ENCODE results near the gene CADM1. TPM values are rescaled to one million over a fixed set of nuclear protein-coding genes. Genes with fewer than 3 reads are reported as not detected.

Gene CADM1
- total RNA-seq, 1 experiment from 2014 or later: 1.1 TPM

- peaks cover 6% of the 10 kb centered on the region; the same call in 1 of the 2 replicates for H3K9me3 ChIP-seq (ENCODE audit: low read length)
- peaks cover 4% of the 10 kb centered on the region; the same call in 1 of the 2 replicates for H3K27me3 ChIP-seq (ENCODE audit: low read length)
- no peak overlapping the region for H3K9ac ChIP-seq (ENCODE audit: low read length)
- no peaks in the 10 kb centered on the region for H4K20me1 ChIP-seq (ENCODE audit: low read length)
- no peak overlapping the region for H2AFZ ChIP-seq (ENCODE audit: low read length)
- no peak overlapping the region for H3K27ac ChIP-seq (ENCODE audit: low read length)
- H3K4me1 ChIP-seq (ENCODE audit: insufficient read depth, low read length): no peaks in the 10 kb centered on the region
- DNase-seq (no peak), ATAC-seq (no peak)
- no TSS peak for BruUV-seq (replicated peaks)
- CTCF ChIA-PET: no interaction called here
- no peaks in the 10 kb centered on the region for H3K79me2 ChIP-seq (ENCODE audit: low read length)
- H3K4me2 ChIP-seq (ENCODE audit: low read length): no peak overlapping the region
- intact Hi-C loops (cut with micrococcal nuclease): no loop called here
- no peaks in the 10 kb centered on the region for H3K36me3 ChIP-seq (ENCODE audit: low read depth, low read length)
- no peaks in the 10 kb centered on the region for H3K9me2 ChIP-seq (replicated peaks; ENCODE audit: low read length)
- no peaks in the 10 kb centered on the region for H3F3A ChIP-seq (ENCODE audit: low read length, unreplicated experiment)
- H3K4me3 ChIP-seq (ENCODE audit: low read length): no peak overlapping the region
- TF ChIP-seq CTCF (conservative IDR thresholded peaks at IDR 0.05; ENCODE audit: low read depth, low read length) (no peak), EZH2phosphoT487 (IDR thresholded peaks at IDR 0.05; ENCODE audit: borderline replicate concordance, low read length) (no peak), EZH2 (IDR thresholded peaks at IDR 0.05; ENCODE audit: low read length, unreplicated experiment) (no peak)
- POLR2A ChIA-PET (ENCODE audit: unreplicated experiment): no interaction called here
Observed at GRCh38 chr11:115406404-115406803, 97.8 kb downstream of the CADM1 start.

GRCh38 chr11:115398333-115399080, 105.7 kb downstream of the CADM1 start:
- H3F3A ChIP-seq (ENCODE audit: low read length, unreplicated experiment): no peaks in the 10 kb centered on the region
- H3K9me3 ChIP-seq (ENCODE audit: low read length): peaks cover 11% of the 10 kb centered on the region
- TF ChIP-seq EZH2phosphoT487 (IDR thresholded peaks at IDR 0.05; ENCODE audit: borderline replicate concordance, low read length): no peak
- no peak for TF ChIP-seq EZH2 (IDR thresholded peaks at IDR 0.05; ENCODE audit: low read length, unreplicated experiment)
- TF ChIP-seq CTCF (conservative IDR thresholded peaks at IDR 0.05; ENCODE audit: low read depth, low read length): no peak
- no peaks in the 10 kb centered on the region for H3K27me3 ChIP-seq (ENCODE audit: low read length)
- CTCF ChIA-PET: no interaction called here
- H3K4me2 ChIP-seq (ENCODE audit: low read length): no peak overlapping the region
- H3K9ac ChIP-seq (ENCODE audit: low read length): no peak overlapping the region
- no peaks in the 10 kb centered on the region for H3K4me1 ChIP-seq (ENCODE audit: insufficient read depth, low read length)
- no peak for ATAC-seq
- no peak for DNase-seq
- H3K9me2 ChIP-seq (replicated peaks; ENCODE audit: low read length): no peaks in the 10 kb centered on the region
- no peaks in the 10 kb centered on the region for H4K20me1 ChIP-seq (ENCODE audit: low read length)
- no peaks in the 10 kb centered on the region for H3K36me3 ChIP-seq (ENCODE audit: low read depth, low read length)
- no peak overlapping the region for H3K4me3 ChIP-seq (ENCODE audit: low read length)
- BruUV-seq (replicated peaks): no TSS peak
- no peaks in the 10 kb centered on the region for H3K79me2 ChIP-seq (ENCODE audit: low read length)
- POLR2A ChIA-PET (ENCODE audit: unreplicated experiment): no interaction called here
- intact Hi-C loops (cut with micrococcal nuclease): no loop called here
- no peak overlapping the region for H2AFZ ChIP-seq (ENCODE audit: low read length)
- H3K27ac ChIP-seq (ENCODE audit: low read length): no peak overlapping the region

- no TSS peak for BruUV-seq (replicated peaks)
- Histone ChIP-seq H3K36me3 (ENCODE audit: low read depth, low read length) (no peaks in the 10 kb centered on the region), H3K9ac (ENCODE audit: low read length) (no peak overlapping the region), H3K9me3 (ENCODE audit: low read length) (peaks cover 5% of the 10 kb centered on the region), H3K79me2 (ENCODE audit: low read length) (no peaks in the 10 kb centered on the region), H3K4me1 (ENCODE audit: insufficient read depth, low read length) (no peaks in the 10 kb centered on the region), H3F3A (ENCODE audit: low read length, unreplicated experiment) (no peaks in the 10 kb centered on the region), H3K4me2 (ENCODE audit: low read length) (no peak overlapping the region), H3K27ac (ENCODE audit: low read length) (no peak overlapping the region), H4K20me1 (ENCODE audit: low read length) (no peaks in the 10 kb centered on the region), H3K27me3 (ENCODE audit: low read length) (no peaks in the 10 kb centered on the region), H3K9me2 (replicated peaks; ENCODE audit: low read length) (no peaks in the 10 kb centered on the region), H3K4me3 (ENCODE audit: low read length) (no peak overlapping the region), H2AFZ (ENCODE audit: low read length) (no peak overlapping the region)
- DNase-seq (no peak), ATAC-seq (no peak)
- POLR2A ChIA-PET (ENCODE audit: unreplicated experiment): no interaction called here
- intact Hi-C loops (cut with micrococcal nuclease): no loop called here
- CTCF ChIA-PET: no interaction called here
- TF ChIP-seq EZH2phosphoT487 (IDR thresholded peaks at IDR 0.05; ENCODE audit: borderline replicate concordance, low read length) (no peak), CTCF (conservative IDR thresholded peaks at IDR 0.05; ENCODE audit: low read depth, low read length) (no peak), EZH2 (IDR thresholded peaks at IDR 0.05; ENCODE audit: low read length, unreplicated experiment) (no peak)
Observed at GRCh38 chr11:115396533-115396932, 107.7 kb downstream of the CADM1 start.
